A549 treated with GW870086 at 1 μM for 4 hours (cell line): Measurements from ENCODE around the gene TNFRSF25. TPM values are rescaled to one million over a fixed set of nuclear protein-coding genes. Genes with fewer than 3 reads are reported as not detected.

Experiments used
- total RNA-seq: library from RNA; stranded (reverse); fragments of 200-300 nt; extraction: Qiagen RNA extraction; gene quantifications from 5 replicates; pipeline ENCODE4 v1.2.3, GENCODE V29; 2022; ENCODE audit warnings: low read depth

TNFRSF25 gene
- total RNA-seq, result 3.3 to 5.0 TPM (median 4.5 TPM) in 5 replicates

DNA sequence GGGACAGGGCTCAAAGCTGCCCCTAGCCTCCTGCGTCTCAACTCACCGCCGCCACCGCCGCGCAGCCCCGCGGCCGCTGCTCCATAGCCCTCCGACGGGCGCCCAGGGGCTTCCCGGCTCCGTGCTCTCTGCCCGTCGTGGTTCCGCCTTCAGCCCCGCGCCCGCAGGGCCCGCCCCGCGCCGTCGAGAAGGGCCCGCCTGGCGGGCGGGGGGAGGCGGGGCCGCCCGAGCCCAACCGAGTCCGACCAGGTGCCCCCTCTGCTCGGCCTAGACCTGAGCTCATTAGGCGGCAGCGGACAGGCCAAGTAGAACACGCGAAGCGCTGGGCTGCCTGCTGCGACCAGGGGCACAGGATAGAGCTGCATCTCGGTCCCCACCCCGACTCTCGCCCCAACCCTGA lies at the start of gene TNFRSF25:
Gene TNFRSF25, minus strand, starts transcription at position 151 of the 400 bp plus-strand sequence. Its CDS starts 66 bp downstream, at position 85.

GRCh38 chr1:6491480-6491962 lies 25.5 kb upstream of the TNFRSF25 start, which contains the start of gene PLEKHG5:
TSS of gene PLEKHG5 (minus strand) at chr1:6491667. CDS start at chr1:6477571, 14,096 bp downstream.

DNA sequence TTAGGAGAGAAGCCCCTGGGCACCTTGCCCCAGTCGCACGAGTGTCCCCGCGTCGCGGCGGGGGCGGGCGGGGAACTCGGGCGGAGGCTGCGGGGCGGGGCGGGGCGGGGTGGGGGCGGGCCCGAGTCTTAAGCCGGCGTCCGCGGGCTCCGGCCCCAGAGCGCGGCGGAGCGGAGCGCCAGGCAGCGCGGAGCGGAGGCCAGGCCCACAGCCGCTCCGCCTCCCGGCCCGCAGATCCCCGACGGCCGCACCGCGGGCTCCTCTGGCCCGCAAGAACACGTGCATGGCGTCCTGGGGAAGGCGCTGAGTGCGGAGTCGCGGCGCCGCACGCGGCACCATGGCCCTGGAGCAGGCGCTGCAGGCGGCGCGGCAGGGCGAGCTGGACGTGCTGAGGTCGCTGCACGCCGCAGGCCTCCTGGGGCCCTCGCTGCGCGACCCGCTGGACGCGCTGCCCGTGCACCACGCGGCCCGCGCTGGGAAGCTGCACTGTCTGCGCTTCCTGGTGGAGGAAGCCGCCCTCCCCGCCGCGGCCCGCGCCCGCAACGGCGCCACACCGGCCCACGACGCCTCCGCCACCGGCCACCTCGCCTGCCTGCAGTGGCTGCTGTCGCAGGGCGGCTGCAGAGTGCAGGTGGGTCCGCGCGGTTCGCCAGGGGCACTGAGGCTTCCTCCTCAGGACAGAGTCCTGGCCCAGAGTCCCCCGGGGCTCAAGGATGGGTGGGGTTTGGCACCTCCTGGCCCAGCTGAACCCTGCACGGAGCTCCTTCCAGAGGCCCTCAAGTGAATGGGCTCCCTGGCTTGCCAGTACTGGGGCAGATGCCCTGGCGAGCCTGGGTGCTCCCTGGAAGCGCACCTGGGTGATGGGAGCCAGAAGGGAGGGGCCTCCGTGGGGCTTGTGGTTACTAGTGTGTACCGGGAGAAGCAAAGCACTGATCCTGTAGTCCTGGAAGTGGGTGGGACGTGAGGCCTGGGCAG lies 41.1 kb downstream of the TNFRSF25 start, which contains the start of gene ESPN:
Gene ESPN, plus strand, starts transcription at position 158 of the 975 bp plus-strand sequence. Its CDS starts 180 bp downstream, at position 338.

GRCh38 chr1:6419804-6420453 lies 46.0 kb downstream of the TNFRSF25 start, which contains the start of gene HES2:
TSS of gene HES2 (minus strand) at chr1:6419919. CDS start at chr1:6419820, 99 bp downstream.

Other genes with a start within 250 kb of the TNFRSF25 start
- gene ICMT, start 230.2 kb downstream of the TNFRSF25 start, total RNA-seq, result 47.9 to 61.6 TPM (median 56.8 TPM) in 5 replicates
- not detected in 5 replicates for gene HES3, start 222.0 kb downstream of the TNFRSF25 start, total RNA-seq
- gene GPR153, start 205.1 kb downstream of the TNFRSF25 start, total RNA-seq, result 1.5 to 2.3 TPM (median 2.0 TPM) in 5 replicates
- gene ACOT7, start 72.4 kb downstream of the TNFRSF25 start, total RNA-seq, result 75.8 to 101 TPM (median 95.9 TPM) in 5 replicates
- gene HES2, start 46.3 kb downstream of the TNFRSF25 start, total RNA-seq, result 3.3 to 7.2 TPM (median 6.0 TPM) in 5 replicates
- 0.29 to 0.94 TPM (median 0.42 TPM) in 5 replicates for gene ESPN, start 41.4 kb downstream of the TNFRSF25 start, total RNA-seq
- gene PLEKHG5, start 25.5 kb upstream of the TNFRSF25 start, total RNA-seq, result 2.9 to 5.2 TPM (median 3.9 TPM) in 5 replicates
- 3.5 to 5.2 TPM (median 4.4 TPM) in 5 replicates for gene NOL9, start 88.3 kb upstream of the TNFRSF25 start, total RNA-seq
- gene TAS1R1, start 89.1 kb upstream of the TNFRSF25 start, total RNA-seq, result not detected in 5 replicates
- gene ZBTB48, start 113.8 kb upstream of the TNFRSF25 start, total RNA-seq, result 12.5 to 20.0 TPM (median 16.3 TPM) in 5 replicates
- 16.1 to 27.2 TPM (median 22.0 TPM) in 5 replicates for gene KLHL21, start 136.7 kb upstream of the TNFRSF25 start, total RNA-seq
- gene PHF13, start 147.6 kb upstream of the TNFRSF25 start, total RNA-seq, result 6.7 to 8.9 TPM (median 8.4 TPM) in 5 replicates
- gene THAP3, start 158.7 kb upstream of the TNFRSF25 start, total RNA-seq, result 15.2 to 17.5 TPM (median 16.9 TPM) in 5 replicates
- gene DNAJC11, start 235.6 kb upstream of the TNFRSF25 start, total RNA-seq, result 31.7 to 34.2 TPM (median 33.7 TPM) in 5 replicates